ENCODE data around the gene SH2D5. TPM values are rescaled to one million over a fixed set of nuclear protein-coding genes. Genes with fewer than 3 reads are reported as not detected.
A peak's percentile ranks its signal among the peaks of the same experiment; 100 is the strongest.

The SH2D5 gene
- total RNA-seq, 1 experiment from 2014 or later, result 8.7 TPM

DNA sequence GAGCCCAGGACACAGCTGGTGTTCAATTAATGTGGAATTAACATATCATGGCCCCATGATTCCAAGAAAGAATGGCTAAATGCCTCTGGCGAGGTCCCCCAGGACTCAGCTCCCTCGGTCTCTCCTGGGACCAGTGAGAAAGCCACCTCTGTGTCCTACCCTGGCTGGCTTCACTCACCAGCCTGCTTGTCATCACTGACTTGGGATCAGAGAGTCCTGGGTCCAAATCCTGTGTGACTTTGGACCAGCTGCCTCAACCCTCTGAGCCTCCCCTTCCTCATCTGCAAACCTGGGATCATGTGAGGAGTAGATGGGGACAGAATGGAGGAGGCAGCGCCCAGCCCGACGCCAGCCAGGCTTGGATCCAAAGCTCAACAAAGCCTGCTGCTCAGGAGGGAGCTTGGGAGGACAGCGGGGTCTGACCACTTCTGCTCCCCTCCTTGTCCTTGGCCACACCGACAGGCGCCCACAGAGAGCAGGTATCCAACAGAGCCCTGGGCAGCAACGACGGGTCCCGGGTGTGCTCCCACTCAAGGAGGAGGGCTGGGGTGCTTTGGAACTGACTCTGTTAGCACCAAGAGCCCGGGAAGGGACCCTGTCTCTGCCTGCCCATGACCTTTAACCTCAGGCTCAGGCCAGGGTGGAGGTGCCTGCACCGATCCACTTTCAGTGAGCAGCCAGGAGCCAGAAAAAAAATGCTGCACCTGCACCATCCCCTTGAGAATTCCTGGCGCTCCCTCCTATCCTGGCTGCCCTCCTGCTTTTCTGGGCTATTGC lies 3.2 kb downstream of the SH2D5 start:
- H3K9ac ChIP-seq (ENCODE audit: extremely low read depth, insufficient read length, low read length), result no peak overlapping the region
- no peak overlapping the region for H4K5ac ChIP-seq (ENCODE audit: insufficient read length, low read depth, low read length)
- DNase-seq, result no peak
- H3K79me1 ChIP-seq (ENCODE audit: insufficient read depth, low read depth, low read length, poor library complexity, severe bottlenecking), result no peaks in the 10 kb centered on the region
- peaks cover 8% of the 10 kb centered on the region; the same call in 1 of the 2 replicates for H3K27me3 ChIP-seq (ENCODE audit: insufficient read depth, low read length)
- no peak overlapping the region for H4K8ac ChIP-seq (replicated peaks; ENCODE audit: insufficient read length, low read depth, low read length)
- H2BK120ac ChIP-seq (ENCODE audit: low read depth, low read length, poor library complexity, severe bottlenecking), result no peak overlapping the region
- H3K4me1 Mint-ChIP-seq, result peaks cover 25 to 40% of the 10 kb centered on the region in 2 experiments
- no peaks in the 10 kb centered on the region for H3K79me2 ChIP-seq (ENCODE audit: insufficient read depth, low read length)
- no peak overlapping the region for H2AK5ac ChIP-seq (ENCODE audit: insufficient read length, low read length)
- no peak overlapping the region for H3K56ac ChIP-seq (ENCODE audit: insufficient read length, low read depth, low read length)
- no peak overlapping the region for H2BK20ac ChIP-seq (ENCODE audit: low read depth, low read length, poor library complexity, severe bottlenecking)
- no CpG with 5 or more reads among the region's 14 CpGs for WGBS (ENCODE audit: extremely low coverage, insufficient read length, low lambda C conversion rate)
- no peak overlapping the region for H3K27ac ChIP-seq (ENCODE audit: insufficient read length, low read depth, low read length)
- no peak overlapping the region for H3K4ac ChIP-seq (ENCODE audit: low read depth, low read length)
- H2BK5ac ChIP-seq (ENCODE audit: insufficient read length, low read length), result no peak overlapping the region
- H3K4me3 Mint-ChIP-seq, result peak overlapping the region; percentile 65 to 84; a peak in 3 of 5 replicates
- H3K23ac ChIP-seq (ENCODE audit: insufficient read length, low read depth, low read length), result no peak overlapping the region
- H3K4me1 ChIP-seq (ENCODE audit: insufficient read depth, low read length), result peaks cover 4% of the 10 kb centered on the region; the same call in 1 of the 2 replicates
- no peak overlapping the region for H4K91ac ChIP-seq (ENCODE audit: insufficient read length, low read depth, low read length)
- H3K36me3 Mint-ChIP-seq (ENCODE audit: insufficient read depth in 1 of 3, low read depth in 3 of 3), result no peaks in the 10 kb centered on the region
- H3K27ac Mint-ChIP-seq, result 0 out of 7 replicates have a peak overlapping the region, but pooled peaks of 1 of the 3 experiments have one; percentile 27
- H2BK15ac ChIP-seq (ENCODE audit: low read depth, low read length), result no peak overlapping the region
- H2BK12ac ChIP-seq (ENCODE audit: insufficient read length, low read depth, low read length), result no peak overlapping the region
- no peak overlapping the region for H3T11ph ChIP-seq (ENCODE audit: low read length)
- H3K23me2 ChIP-seq (ENCODE audit: insufficient read length, low read depth, low read length, poor library complexity, severe bottlenecking), result peaks cover 12% of the 10 kb centered on the region
- H3K9me3 ChIP-seq (ENCODE audit: control insufficient read depth, low read depth, low read length), result no peaks in the 10 kb centered on the region
- no peak overlapping the region for H2AFZ ChIP-seq (ENCODE audit: low read length)
- no peak overlapping the region for H3K18ac ChIP-seq (ENCODE audit: insufficient read length, low read depth, low read length)
- peaks cover 58% of the 10 kb centered on the region for H3K27me3 Mint-ChIP-seq (ENCODE audit: low read depth)
- H4K20me1 ChIP-seq (ENCODE audit: control insufficient read depth, insufficient read depth, insufficient read length), result no peaks in the 10 kb centered on the region
- no peaks in the 10 kb centered on the region; a peak in 1 of 5 replicates for H3K9me3 Mint-ChIP-seq
- H3K4me2 ChIP-seq (ENCODE audit: insufficient read depth, insufficient read length, low read length), result peak overlapping the region; percentile 59
- no peak for TF ChIP-seq CTCF (conservative IDR thresholded peaks at IDR 0.05)
- no peak overlapping the region for H3K14ac ChIP-seq (ENCODE audit: insufficient read depth, low read length)

All from H9 (cell line).